HG03135 (cell line): ENCODE data around the gene DEFB110.
A peak's percentile ranks its signal among the peaks of the same experiment; 100 is the strongest.

Source experiments
- ATAC-seq: cut with Tn5 transposase; IDR thresholded peaks from one replicate; pipeline ENCODE4 v1.9.1; 2021; ENCODE audit warnings: mild to moderate bottlenecking, moderate library complexity; ENCODE audit not compliant: unreplicated experiment

Gene DEFB110

DNA sequence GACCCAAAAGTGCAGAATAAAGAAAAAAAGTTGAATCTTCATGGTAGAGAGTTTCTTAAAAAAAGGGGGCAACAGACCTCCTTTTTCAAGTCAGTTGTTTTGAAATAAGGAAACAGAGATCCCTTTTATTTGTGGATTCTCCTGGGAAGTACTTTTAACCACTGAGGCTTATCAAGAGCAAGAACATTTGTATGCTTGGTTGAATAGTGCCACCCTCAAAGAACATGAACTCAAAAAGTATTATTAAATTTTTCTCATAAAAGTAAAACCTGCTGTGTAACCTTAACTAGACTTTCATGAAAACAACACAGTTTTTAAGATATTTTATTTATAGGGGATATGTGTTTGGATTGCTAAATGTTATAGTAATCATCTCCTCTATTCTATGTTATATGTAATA lies at the start of gene DEFB110:
DEFB110 (minus strand) TSS at position 101 of the 400 bp plus-strand sequence; CDS start at position 42, 59 bp downstream.
- no peak for ATAC-seq

DNA sequence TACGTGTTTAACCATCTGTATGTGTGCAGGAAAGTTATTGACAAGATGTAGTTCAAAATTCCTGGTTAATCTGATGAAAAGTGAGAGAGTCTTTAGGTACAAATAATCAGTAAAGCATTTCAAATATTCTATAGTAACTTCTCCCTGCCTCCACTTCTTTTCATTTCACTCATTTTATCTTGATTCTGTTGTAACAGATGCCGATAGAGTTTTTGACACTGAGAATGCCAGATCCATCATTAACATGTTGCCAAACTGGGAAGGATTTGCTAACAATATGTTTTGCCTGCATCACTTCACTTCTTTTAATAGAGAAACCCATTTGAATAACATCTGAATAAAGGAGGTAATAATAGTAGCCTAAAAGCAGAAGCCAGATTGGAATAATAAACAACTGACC lies 48.3 kb upstream of the DEFB110 start:
- no peak for ATAC-seq

DNA sequence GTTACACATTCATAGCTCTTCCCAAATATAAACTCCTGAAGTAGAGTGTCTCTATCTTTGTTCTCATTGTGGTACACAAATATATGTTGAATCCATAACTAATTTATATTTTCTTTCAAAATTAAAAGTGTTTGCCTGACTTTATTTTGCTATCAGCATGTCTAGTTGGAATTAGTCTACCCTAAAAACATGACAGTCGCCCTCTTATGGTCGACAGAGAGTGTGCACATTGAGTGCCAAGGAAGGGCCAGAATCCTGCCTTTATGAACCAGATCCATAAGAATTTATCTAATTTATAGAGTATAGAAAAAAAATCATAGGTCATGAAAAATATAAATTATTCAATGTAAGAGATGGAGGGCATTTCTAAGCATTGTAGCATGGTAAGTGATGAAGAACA lies 40.3 kb upstream of the DEFB110 start:
- ATAC-seq, result no peak

DNA sequence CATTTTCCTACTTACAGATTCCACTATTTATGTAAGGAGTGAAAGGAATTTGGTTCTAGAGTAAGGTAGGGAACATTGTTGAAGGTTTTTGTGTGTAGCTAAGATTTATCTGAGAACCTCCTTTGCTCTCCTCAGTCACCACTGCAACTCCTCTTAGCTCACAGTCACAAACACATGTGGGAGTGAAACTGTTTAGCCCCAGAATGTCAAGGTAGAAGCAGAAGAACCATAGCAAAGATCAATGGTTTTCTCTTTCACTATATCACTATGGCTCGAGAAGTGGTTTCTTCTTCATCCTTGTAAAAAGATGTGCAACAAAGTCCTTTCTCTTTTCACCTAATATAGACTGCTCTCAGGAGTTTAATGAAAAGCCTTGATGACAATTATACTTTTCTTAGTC lies 34.4 kb upstream of the DEFB110 start:
- no peak for ATAC-seq

DNA sequence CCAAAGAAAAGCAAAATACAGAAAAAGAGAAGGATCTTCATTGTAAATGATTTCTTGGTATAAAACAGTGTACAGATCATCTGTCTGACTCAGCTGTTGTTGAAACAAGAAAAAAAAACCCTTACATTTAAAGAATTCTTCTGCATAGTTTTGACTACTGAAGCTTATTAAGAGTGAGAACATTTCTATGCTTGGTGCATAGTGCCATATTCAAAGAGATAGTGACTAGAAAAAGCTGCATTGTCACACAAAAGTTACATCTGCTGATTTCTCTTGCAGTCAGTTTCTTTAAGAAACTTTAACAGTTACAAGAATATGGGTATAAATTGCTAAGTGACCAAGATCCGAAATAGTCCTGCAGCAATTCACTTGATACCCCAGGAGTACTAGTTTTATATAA lies 28.0 kb upstream of the DEFB110 start, which contains the start of gene DEFB112:
DEFB112 (minus strand) TSS at position 101 of the 400 bp plus-strand sequence; CDS start at position 41, 60 bp downstream.
- ATAC-seq, result no peak

DNA sequence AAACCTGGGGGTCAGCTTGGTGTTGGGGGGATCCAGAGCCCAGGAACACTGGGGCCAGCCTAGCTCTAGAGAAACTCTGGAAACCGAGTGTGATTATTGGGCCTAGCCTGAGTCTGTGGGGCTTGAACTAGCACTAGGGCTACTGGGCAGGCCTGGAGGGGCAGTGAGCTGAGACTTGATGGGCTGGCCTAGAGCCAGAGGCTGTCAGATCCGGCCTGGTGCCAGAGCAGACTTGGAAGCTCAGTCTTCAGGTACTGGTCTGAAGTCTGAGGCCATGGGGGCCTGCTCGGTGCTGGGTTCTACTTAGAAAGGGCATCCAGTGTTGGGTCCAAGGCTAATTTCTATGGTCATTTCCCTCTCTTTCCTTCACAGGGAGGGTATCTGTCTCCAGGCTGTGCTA lies 25.2 kb upstream of the DEFB110 start:
- ATAC-seq, result no peak

DNA sequence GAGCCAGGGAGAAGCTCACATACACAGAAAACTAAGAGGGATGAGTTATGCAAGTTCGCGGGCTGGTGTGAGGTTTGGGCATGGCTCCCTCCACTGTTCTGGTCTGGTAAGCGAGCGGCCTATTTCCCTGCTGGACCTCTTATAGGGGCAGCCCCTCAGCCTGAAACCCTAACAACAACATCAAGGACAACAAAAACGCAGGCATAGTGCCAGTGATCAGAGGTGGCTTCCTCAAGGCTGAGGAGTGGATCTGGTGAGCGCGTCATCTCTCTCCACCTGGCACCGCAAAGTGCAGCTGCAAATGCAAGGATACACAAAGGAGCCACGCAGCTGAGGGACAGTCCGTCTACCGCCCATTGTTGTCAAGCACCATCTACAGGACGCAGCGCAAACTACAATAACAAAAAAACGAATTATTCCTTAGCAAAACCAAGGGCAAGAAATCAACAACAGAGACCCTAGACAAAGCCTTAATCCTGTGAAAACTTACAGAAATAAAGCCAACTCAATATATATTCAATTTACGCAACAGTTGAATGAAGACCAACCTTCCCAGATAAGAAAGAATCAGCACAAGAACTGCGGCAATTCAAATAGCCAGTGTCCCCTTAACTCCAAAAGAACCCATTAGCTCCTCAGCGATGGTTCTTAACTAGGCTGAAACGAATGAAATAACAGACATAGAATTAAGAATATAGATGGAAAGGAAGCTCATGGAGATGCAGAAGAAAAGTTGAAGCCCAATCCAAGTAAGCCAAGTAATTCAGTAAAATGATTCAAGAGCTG lies 9.2 kb upstream of the DEFB110 start:
- ATAC-seq, result no peak

GRCh38 chr6:50030350-50030749 lies 8.6 kb upstream of the DEFB110 start:
- ATAC-seq, result no peak

DNA sequence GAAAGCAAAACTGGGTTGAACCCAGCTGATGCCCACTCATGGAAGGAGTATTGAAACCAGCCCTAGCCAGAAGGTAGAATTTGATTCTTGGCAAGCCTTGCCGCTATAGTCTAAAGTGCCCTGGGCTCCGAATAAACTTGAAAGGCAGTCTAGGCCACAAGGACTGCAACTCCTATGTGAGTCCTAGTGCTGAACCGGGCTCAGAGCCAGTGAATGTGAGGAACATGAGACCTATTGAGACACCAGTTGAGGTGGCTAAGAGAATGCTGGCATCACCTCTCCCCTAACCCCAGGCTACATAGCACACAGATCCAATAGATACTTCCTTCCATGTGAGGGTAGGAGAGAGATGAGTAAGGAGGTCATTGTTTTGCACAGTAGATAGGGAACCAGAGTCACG lies 3.5 kb upstream of the DEFB110 start:
- no peak for ATAC-seq

DNA sequence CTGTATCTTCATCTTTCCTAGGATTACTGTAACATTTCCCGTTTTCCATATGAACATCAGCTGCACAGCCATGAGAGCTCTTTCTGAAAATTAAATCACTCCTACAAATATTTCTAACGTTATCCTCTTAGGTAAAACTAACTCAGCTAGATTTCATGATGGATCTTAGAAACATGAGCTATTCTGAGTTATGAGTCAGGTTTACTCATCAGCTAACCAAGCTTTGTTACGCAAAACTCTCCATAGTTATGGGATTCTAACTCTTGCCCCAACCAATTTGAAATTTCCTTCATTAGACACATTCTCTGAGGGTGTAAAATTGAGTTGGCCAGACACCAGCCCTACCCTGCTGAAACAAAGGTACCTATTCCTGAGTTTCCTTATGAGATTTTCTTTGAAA lies 14.0 kb downstream of the DEFB110 start:
- no peak for ATAC-seq

DNA sequence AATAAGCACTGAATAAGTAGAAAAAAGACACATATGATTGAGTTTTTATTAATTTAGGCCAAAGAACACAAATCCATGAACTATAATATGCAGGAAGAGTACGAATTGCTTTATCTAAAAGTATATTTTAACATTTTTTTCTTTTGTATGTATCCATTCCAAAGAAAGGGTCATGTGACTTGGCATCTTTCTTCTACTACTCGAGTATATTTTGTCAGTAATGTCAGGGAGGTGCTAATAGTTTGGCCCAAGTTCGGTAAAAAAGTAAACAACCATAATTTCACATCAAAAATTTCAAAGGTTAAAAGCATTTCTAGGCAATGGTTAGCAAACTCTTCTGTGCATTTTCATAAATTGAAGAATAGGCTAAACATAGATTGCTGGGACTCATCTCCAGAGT lies 18.7 kb downstream of the DEFB110 start:
- no peak for ATAC-seq

DNA sequence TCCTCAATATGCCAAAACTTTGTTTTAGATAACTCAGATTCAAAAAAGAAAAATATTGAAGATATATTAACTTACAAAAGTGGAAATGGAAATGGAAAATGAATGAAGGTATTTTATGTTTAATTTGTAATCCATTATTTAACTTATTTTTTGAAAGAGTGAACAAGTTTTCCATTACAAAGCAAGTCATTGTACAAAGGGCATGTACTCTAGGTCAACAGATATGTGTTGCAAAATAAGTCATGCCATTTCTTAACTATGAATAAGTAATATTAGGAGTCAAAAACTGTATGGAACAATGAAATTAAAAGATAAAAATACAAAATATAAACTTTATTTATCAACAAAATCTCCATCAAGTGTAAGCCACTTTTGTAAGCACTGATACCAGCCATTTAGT lies 26.5 kb downstream of the DEFB110 start:
- no peak for ATAC-seq

GRCh38 chr6:49988900-49989299 lies 32.9 kb downstream of the DEFB110 start:
- no peak for ATAC-seq

- ATAC-seq, result no peak
Measured at GRCh38 chr6:49987749-49988148, 34.0 kb downstream of the DEFB110 start.

GRCh38 chr6:49986551-49986950 lies 35.2 kb downstream of the DEFB110 start:
- no peak for ATAC-seq

GRCh38 chr6:49982046-49982445 lies 39.7 kb downstream of the DEFB110 start:
- ATAC-seq, result no peak

DNA sequence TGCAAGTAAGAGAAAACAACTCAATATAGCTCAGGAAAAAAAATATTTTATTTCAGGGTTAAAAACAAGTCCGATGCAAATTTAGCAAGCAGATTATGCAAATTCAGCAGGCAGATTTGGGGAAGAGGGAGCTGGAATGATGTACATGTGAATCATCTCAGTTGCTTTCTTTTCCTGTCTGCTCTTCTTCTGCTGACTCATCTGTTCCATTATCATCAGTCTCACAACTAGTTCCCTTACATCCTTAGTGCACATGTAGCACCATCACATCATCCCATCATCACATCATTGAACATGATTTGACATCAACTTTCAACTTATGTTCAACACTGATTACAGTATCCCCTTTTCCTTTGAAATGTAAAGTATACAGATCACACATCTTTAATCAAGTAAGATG lies 40.9 kb downstream of the DEFB110 start:
- ATAC-seq, result peak; percentile 40

- peak; percentile 38 for ATAC-seq
Measured at GRCh38 chr6:49979584-49979983, 42.2 kb downstream of the DEFB110 start.

DNA sequence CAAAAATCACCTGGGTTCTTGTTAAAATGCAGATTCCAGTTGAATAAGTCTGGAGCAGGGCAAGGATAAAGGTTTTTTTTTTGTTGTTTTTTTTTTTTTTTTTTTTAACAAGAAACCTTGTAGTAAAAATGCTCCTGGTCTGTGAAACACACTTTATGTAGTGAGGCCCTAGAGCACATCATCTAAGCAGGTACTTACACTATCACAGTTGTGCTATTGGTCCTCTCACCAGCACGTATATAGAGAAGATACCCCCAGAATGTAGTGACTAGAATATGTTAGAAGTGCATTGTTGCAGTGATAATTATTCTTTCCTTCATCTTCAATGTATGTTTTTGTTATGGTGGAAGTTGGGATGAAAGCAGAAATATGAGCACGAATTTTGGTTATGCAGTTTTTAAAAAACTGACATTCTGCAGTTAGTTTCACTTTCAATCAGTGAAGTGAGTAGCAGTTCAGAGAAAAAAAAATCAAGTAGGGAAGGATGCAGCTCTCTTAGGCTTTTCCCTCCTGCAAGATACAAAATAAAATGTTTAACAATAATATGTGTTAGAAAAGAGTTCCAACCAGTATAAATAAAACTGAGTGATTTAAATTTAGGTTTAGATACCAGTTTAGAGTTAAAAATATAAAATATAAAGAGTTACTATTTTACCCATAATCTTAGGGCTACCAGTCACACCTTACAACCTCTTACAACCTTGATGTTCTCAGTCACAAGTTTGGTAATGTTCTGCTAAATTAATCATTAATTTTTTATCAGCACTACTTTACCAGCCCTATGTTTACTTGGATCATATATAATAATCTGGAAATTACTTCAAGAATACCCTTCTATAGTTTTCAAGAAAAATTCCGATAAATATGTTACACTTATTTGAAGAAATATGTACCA lies 43.2 kb downstream of the DEFB110 start:
- peak; percentile 56 for ATAC-seq

DNA sequence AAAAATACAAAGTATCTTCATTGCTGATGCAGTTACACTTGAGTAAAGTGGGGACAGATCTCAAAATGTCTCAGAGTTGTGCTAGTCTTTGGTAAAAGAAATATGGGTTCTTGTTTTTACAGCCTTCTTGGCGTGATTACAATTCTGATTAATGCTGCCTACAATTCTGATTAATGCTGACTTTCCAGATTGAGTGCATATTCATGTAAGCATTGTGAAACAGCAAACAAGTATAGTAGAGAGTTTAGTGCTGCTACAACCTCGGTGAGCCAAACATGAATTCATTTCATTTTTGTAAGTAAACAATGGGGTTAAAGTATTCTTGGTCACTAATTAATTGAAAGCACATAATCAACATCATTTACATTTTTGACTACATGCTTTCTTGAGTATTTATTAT lies 52.2 kb downstream of the DEFB110 start, which contains the start of gene DEFB113:
DEFB113 (minus strand) TSS at position 21 of the 400 bp plus-strand sequence; CDS start at position 21, 0 bp downstream.
- no peak for ATAC-seq
